ENCODE data around the gene VPS8. TPM values are rescaled to one million over a fixed set of nuclear protein-coding genes. Genes with fewer than 3 reads are reported as not detected.
"Not testable (repeated sequence)": the region's sequence is repeated elsewhere in the genome, so short reads cannot be mapped to it uniquely, and the experiment has no call there.

VPS8 gene
- total and polyA plus RNA-seq, 8 donors = 41.5 to 114 (median 51.3) TPM

GRCh38 chr3:184946917-184947316 is 135.0 kb downstream of the VPS8 start:
- no peak overlapping the region for H3K27ac ChIP-seq
- intact Hi-C loops (cut with DNase I) = no loop called here
- no peaks in the 10 kb centered on the region for H3K4me1 ChIP-seq
- no peak for ATAC-seq
- TF ChIP-seq CTCF (IDR thresholded peaks at IDR 0.05) = no peak
- no peaks in the 10 kb centered on the region for H3K9me3 ChIP-seq
- DNase-seq = no peak
- no peaks in the 10 kb centered on the region for H3K27me3 ChIP-seq
- H3K36me3 ChIP-seq = peaks cover 0 to 50% of the 10 kb centered on the region in 2 donors
- H3K4me3 ChIP-seq = no peak overlapping the region

DNA sequence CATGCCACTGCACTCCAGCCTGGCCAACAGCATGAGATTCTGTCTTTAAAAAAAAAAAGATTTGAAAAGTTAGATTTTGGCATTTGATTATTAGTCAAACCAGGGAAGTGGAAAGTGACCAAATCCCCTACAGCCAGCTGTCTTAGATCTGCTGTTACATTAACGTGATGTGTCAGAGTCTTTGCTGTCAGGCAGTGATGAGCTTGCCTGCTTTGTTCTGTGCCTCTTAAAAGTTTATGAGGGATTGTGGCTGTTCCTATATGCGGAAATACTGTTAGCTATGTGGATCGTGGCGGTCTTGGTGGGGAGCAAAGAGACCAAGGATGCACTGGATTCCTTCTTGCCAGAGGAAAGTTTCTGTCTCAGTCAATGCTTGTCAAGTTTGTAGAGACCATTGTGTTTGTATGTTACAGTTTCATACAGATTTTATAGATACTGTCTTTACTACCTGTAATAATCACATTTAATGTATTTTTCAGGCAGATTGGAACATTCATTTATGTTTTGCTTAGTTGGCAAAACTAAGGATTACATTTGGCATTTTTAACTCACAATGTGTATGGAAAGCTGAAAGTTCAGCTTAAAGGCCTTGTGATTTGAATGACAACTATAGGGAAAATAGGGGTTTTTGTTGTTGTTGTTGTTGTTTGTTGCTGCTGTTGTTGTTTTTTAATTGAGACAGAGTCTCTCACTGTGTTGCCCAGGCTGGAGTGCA is 137.4 kb downstream of the VPS8 start:
- Histone ChIP-seq H3K4me3 (no peak overlapping the region), H3K36me3 (peaks cover 0 to 35% of the 10 kb centered on the region in 2 donors), H3K9me3 (no peaks in the 10 kb centered on the region), H3K4me1 (no peaks in the 10 kb centered on the region), H3K27me3 (no peaks in the 10 kb centered on the region), H3K27ac (no peak overlapping the region)
- ATAC-seq = no peak
- TF ChIP-seq CTCF (IDR thresholded peaks at IDR 0.05) = no peak
- DNase-seq = peak in 2 of 4 donors; percentile 18 to 42
- intact Hi-C loops (cut with DNase I) = no loop called here

DNA sequence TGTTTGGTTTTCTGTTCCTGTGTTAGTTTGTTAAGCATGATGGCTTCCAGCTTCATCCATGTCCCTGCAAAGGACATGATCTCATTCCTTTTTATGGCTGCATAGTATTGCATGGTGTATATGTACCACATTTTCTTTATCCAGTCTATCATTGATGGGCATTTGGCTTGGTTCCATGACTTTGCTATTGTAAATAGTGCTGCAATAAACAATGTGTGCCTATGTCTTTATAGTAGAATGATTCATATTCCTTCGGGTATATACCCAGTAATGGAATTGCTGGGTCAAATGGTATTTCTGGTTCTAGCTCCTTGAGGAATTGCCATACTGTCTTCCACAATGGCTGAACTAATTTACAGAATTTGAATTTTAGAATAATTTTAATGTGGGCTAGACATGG is 138.8 kb downstream of the VPS8 start:
- ATAC-seq = not testable (repeated sequence)

DNA sequence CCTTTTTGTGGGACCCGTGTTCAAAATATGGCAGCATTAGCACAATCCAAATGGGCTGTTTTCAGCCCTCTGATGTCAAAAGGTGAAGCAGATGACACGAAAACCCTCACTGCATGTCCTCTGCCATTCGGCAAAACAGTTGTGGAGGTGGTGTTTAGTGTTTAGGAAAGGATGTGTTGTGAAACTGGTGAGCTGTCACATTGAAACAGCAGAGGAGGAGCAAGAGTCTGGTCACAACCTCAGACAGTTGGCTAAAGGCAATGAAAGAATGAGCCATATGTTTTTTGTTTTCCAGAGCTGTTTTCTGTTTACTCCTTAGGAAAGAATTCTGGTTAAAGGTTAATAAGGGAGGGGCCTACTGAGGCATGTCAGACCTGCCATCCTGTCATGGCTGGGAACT is 140.7 kb downstream of the VPS8 start:
- Histone ChIP-seq H3K27ac (no peak overlapping the region), H3K4me3 (no peak overlapping the region), H3K4me1 (no peaks in the 10 kb centered on the region), H3K27me3 (no peaks in the 10 kb centered on the region), H3K9me3 (no peaks in the 10 kb centered on the region), H3K36me3 (peaks cover 0 to 33% of the 10 kb centered on the region in 2 donors)
- intact Hi-C loops (cut with DNase I) = no loop called here
- DNase-seq (no peak), ATAC-seq (no peak)
- no peak for TF ChIP-seq CTCF (IDR thresholded peaks at IDR 0.05)

More for the DNA sequence above, 138.8 kb downstream of the VPS8 start:
- H3K27ac ChIP-seq; DNase-seq; intact Hi-C loops (cut with DNase I); H3K9me3 ChIP-seq; H3K4me3 ChIP-seq; H3K27me3 ChIP-seq; H3K4me1 ChIP-seq: not testable (repeated sequence)
- H3K36me3 ChIP-seq = peaks cover 0 to 34% of the 10 kb centered on the region in 2 donors

- no peaks in the 10 kb centered on the region for H3K27me3 ChIP-seq
- intact Hi-C loops (cut with DNase I) = no loop called here
- H3K4me1 ChIP-seq = no peaks in the 10 kb centered on the region
- no peak overlapping the region for H3K27ac ChIP-seq
- peaks cover 0 to 41% of the 10 kb centered on the region in 2 donors for H3K36me3 ChIP-seq
- no peak for TF ChIP-seq CTCF (IDR thresholded peaks at IDR 0.05)
- ATAC-seq = no peak
- H3K9me3 ChIP-seq = no peaks in the 10 kb centered on the region
- DNase-seq = no peak
- H3K4me3 ChIP-seq = no peak overlapping the region
Observed at GRCh38 chr3:184953401-184953800, 141.4 kb downstream of the VPS8 start.

GRCh38 chr3:184954251-184954650 is 142.3 kb downstream of the VPS8 start:
- peaks cover 0 to 49% of the 10 kb centered on the region in 2 donors for H3K36me3 ChIP-seq
- intact Hi-C loops (cut with DNase I) = no loop called here
- TF ChIP-seq CTCF (IDR thresholded peaks at IDR 0.05) = no peak
- no peaks in the 10 kb centered on the region for H3K9me3 ChIP-seq
- no peaks in the 10 kb centered on the region for H3K4me1 ChIP-seq
- no peak overlapping the region for H3K4me3 ChIP-seq
- H3K27me3 ChIP-seq = no peaks in the 10 kb centered on the region
- no peak for DNase-seq
- no peak overlapping the region for H3K27ac ChIP-seq
- ATAC-seq = no peak

GRCh38 chr3:184954851-184955250 is 142.9 kb downstream of the VPS8 start:
- H3K9me3 ChIP-seq; ATAC-seq; H3K27ac ChIP-seq; H3K27me3 ChIP-seq; intact Hi-C loops (cut with DNase I); H3K4me3 ChIP-seq; H3K4me1 ChIP-seq: not testable (repeated sequence)
- peaks cover 0 to 50% of the 10 kb centered on the region in 2 donors for H3K36me3 ChIP-seq
- DNase-seq = peak in 1 of 4 donors; percentile 34

Measured in left lung (tissue), 10 donors.